Measurements from ENCODE around the gene AIF1L. TPM values are rescaled to one million over a fixed set of nuclear protein-coding genes. Genes with fewer than 3 reads are reported as not detected.

The AIF1L gene
- total and polyA plus RNA-seq, 2 of the 4 experiments (the other 2 are of a cell fraction) = 0.18 to 0.19 TPM

DNA sequence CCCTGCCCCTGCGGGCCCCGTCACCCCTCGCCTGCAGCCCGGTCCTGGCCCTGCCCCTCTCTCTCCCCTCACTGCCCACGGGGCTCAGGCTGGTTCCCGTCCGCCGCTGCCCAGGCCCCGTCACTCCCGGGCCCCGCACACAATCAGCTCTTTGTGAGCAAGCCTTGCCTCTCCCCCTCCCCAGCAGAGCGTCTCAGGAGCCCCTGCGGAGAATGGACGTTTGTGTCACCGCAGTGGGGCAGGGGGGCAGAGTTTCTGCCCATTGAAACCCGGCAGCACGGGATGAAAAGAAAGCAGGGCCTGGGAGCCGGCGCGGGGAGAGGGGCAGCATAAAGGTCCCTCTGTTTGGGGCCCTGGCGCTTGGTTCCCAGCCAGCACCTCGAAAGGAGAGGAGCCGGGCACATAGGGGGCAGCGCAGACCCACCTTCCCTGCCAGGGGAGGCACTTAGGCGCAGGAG, 15.6 kb downstream of the AIF1L start:
- H3K23ac ChIP-seq (ENCODE audit: low read depth, low read length) = no peak overlapping the region
- CTCF ChIA-PET = no interaction called here

More for the DNA sequence above, 15.6 kb downstream of the AIF1L start:
- no peak overlapping the region for H3K14ac ChIP-seq (replicated peaks; ENCODE audit: low read depth, low read length)
- no peak overlapping the region for H2BK15ac ChIP-seq (ENCODE audit: low read depth, low read length)
- H3K4ac ChIP-seq (ENCODE audit: low read depth, low read length) = no peak overlapping the region
- dilution Hi-C loops (cut with HindIII; ENCODE audit: low sequenced_read_pairs, unreplicated experiment) = no loop called here
- H3K27me3 ChIP-seq (ENCODE audit: control insufficient read depth, insufficient read depth, low read length) = peaks cover 20% of the 10 kb centered on the region
- H2AK5ac ChIP-seq (ENCODE audit: low read depth, low read length) = no peak overlapping the region
- intact Hi-C loops (cut with micrococcal nuclease) = no loop called here
- DNase-seq = no peak
- H3K4me2 ChIP-seq (ENCODE audit: low read depth, low read length) = no peak overlapping the region
- no peak overlapping the region for H3K9ac ChIP-seq (ENCODE audit: low read depth, low read length)
- no peak overlapping the region for H2BK20ac ChIP-seq (ENCODE audit: low read depth, low read length)
- H3K9me1 ChIP-seq (ENCODE audit: insufficient read depth, low read length) = no peaks in the 10 kb centered on the region
- no peaks in the 10 kb centered on the region for H3K79me1 ChIP-seq (ENCODE audit: low read depth in 1 of 2, low read length in 2 of 2)
- H4K5ac ChIP-seq (ENCODE audit: low read depth, low read length) = no peak overlapping the region
- no peak overlapping the region for H2AFZ ChIP-seq (replicated peaks; ENCODE audit: low read length, poor library complexity)
- no peak overlapping the region for H3K27ac ChIP-seq (ENCODE audit: insufficient read depth, low read length)
- no TSS peak for BruUV-seq (replicated peaks)
- no peak overlapping the region for H3K56ac ChIP-seq (ENCODE audit: extremely low read depth, insufficient read depth, low read length)
- H3K18ac ChIP-seq (ENCODE audit: low read depth, low read length) = no peak overlapping the region
- WGBS, 2 experiments (ENCODE audit: extremely low coverage in 2 of 2, insufficient read length in 1 of 2) = 60% methylated on average over 1 of the region's 25 CpGs; no CpG with 5 or more reads in 1 of the 2 experiments
- no peak overlapping the region for H4K8ac ChIP-seq (ENCODE audit: low read depth in 2 of 2, low read length in 2 of 2)
- no peak overlapping the region for H2BK120ac ChIP-seq (ENCODE audit: low read depth, low read length)
- no peaks in the 10 kb centered on the region for H3K36me3 ChIP-seq (ENCODE audit: control insufficient read depth, insufficient read depth, low read length)
- no peak for ATAC-seq (ENCODE audit: low read depth)
- POLR2A ChIA-PET (ENCODE audit: unreplicated experiment) = interaction anchor here (0.5 kb wide), 1 partner anchor 20 kb away, joined by 4 read pairs; no protein-coding TSS in a partner anchor
- no peak overlapping the region for H2BK5ac ChIP-seq (ENCODE audit: low read depth, low read length, poor library complexity, severe bottlenecking)
- H3K4me1 ChIP-seq (ENCODE audit: control insufficient read depth, insufficient read depth, low read length) = no peaks in the 10 kb centered on the region
- in situ Hi-C loops (cut with MboI; ENCODE audit: low sequenced_read_pairs) = no loop called here
- H2AK9ac ChIP-seq (replicated peaks; ENCODE audit: low read depth, low read length, poor library complexity) = no peak overlapping the region
- TF ChIP-seq SMC3 (IDR thresholded peaks at IDR 0.05; ENCODE audit: low read depth, low read length) (no peak), MAZ (IDR thresholded peaks at IDR 0.05; ENCODE audit: borderline replicate concordance, low read depth, low read length) (no peak), RAD21 (IDR thresholded peaks at IDR 0.05; ENCODE audit: low read length) (no peak), POLR2A (IDR thresholded peaks at IDR 0.05; ENCODE audit: low read depth, low read length) (no peak), NFE2L2 (IDR thresholded peaks at IDR 0.05; ENCODE audit: low read depth, low read length) (no peak), CHD1 (IDR thresholded peaks at IDR 0.05; ENCODE audit: low read depth, low read length) (no peak), MAFK (IDR thresholded peaks at IDR 0.05; ENCODE audit: low read depth, low read length) (no peak), RFX5 (IDR thresholded peaks at IDR 0.05; ENCODE audit: low read depth, low read length) (no peak)
- TF ChIP-seq, protein P1, sequence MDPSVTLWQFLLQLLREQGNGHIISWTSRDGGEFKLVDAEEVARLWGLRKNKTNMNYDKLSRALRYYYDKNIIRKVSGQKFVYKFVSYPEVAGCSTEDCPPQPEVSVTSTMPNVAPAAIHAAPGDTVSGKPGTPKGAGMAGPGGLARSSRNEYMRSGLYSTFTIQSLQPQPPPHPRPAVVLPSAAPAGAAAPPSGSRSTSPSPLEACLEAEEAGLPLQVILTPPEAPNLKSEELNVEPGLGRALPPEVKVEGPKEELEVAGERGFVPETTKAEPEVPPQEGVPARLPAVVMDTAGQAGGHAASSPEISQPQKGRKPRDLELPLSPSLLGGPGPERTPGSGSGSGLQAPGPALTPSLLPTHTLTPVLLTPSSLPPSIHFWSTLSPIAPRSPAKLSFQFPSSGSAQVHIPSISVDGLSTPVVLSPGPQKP (IDR thresholded peaks at IDR 0.05; ENCODE audit: borderline replicate concordance, low read depth, low read length) = no peak
- H3K4me3 ChIP-seq (ENCODE audit: insufficient read depth, low read depth, low read length) = no peak overlapping the region
- no peaks in the 10 kb centered on the region for H3K9me3 ChIP-seq (ENCODE audit: control insufficient read depth, insufficient read depth, low read length)
- H4K91ac ChIP-seq (ENCODE audit: insufficient read depth, low read depth, low read length) = no peak overlapping the region
- H4K20me1 ChIP-seq (ENCODE audit: insufficient read depth, low read length) = no peaks in the 10 kb centered on the region; the same call in 1 of the 2 replicates

All from IMR-90 (cell line).